HepG2 (cell line): Measurements from ENCODE around the gene COL25A1. TPM values are rescaled to one million over a fixed set of nuclear protein-coding genes. Genes with fewer than 3 reads are reported as not detected.
"Not testable (repeated sequence)": the region's sequence is repeated elsewhere in the genome, so short reads cannot be mapped to it uniquely, and the experiment has no call there.

ENCODE experiments used
- ATAC-seq: fragments of 200-7000 bp; cut with Tn5 transposase; 3 replicates; pipeline ENCODE4 v1.9.1; 2020; ENCODE audit warnings: mild to moderate bottlenecking, moderate library complexity
- BruUV-seq: library from RNA; stranded (reverse); fragments of 400-500 nt; replicated peaks from 2 replicates; lab custom pipeline; 2021; lab: Mats Ljungman, UMichigan
- CTCF ChIA-PET: fragments of 300-600 bp; formaldehyde crosslinking; extraction: SDS; loops from one replicate; lab custom pipeline; 2021; ENCODE audit warnings: low total read pairs, inconsistent platforms, low intra/inter-chr PET ratio; lab: Yijun Ruan, JAX
- POLR2A ChIA-PET: fragments of 350-600 bp; sonication (Branson Sonifier 250); formaldehyde crosslinking; loops from one replicate; lab custom pipeline; 2020; ENCODE audit warnings: antibody characterized with exemption, inconsistent platforms; lab: Yijun Ruan, JAX
- DNase-seq: peaks from one replicate; pipeline ENCODE4 v3.0.0-alpha.2; 2015; ENCODE audit warnings: low spot score
- FAIRE-seq: peaks from 3 replicates; lab custom pipeline; 2011; peaks lifted over from hg19 to GRCh38; lab: Jason Lieb, UNC
- H2AFZ ChIP-seq: one replicate; pipeline ENCODE4 v1.6.1; 2011; ENCODE audit warnings: low read length, inconsistent platforms
- H3K27ac ChIP-seq: fragments of 300-600 bp; 3 replicates; pipeline ENCODE4 v1.8.0; 2011; ENCODE audit warnings: mixed run types, mild to moderate bottlenecking, mixed read lengths, low read length, inconsistent platforms; ENCODE audit not compliant: insufficient read depth; ENCODE audit errors: extremely low read length
- H3K27me3 ChIP-seq, 2 experiments: fragments of 200-600 bp in 1 of 2; 2 replicates in 1 of 2; 3 replicates in 1 of 2; pipeline versions ENCODE4 v1.6.0 to v1.8.0; 2011; ENCODE audit warnings: low read length in 2 of 2, mild to moderate bottlenecking in 2 of 2, moderate library complexity in 2 of 2, inconsistent platforms in 1 of 2; ENCODE audit not compliant: insufficient read depth in 2 of 2, control insufficient read depth in 1 of 2
- H3K36me3 ChIP-seq, 2 experiments: fragments of 200-600 bp in 1 of 2; replicated peaks in 1 of 2; 2 replicates in 1 of 2; 3 replicates in 1 of 2; pipeline versions ENCODE4 v1.5.1 to v1.8.0; 2011; ENCODE audit warnings: low read length in 2 of 2, inconsistent platforms in 1 of 2; ENCODE audit not compliant: insufficient read depth in 2 of 2, control insufficient read depth in 1 of 2
- H3K4me1 ChIP-seq: 2 replicates; pipeline ENCODE4 v1.5.1; 2012; ENCODE audit warnings: low read length, inconsistent platforms; ENCODE audit not compliant: insufficient read depth
- H3K4me2 ChIP-seq: 2 replicates; pipeline ENCODE4 v1.6.0; 2011; ENCODE audit warnings: low read depth, low read length, inconsistent platforms
- H3K4me3 ChIP-seq, 3 experiments: fragments of 200-600 bp in 1 of 3; sonication (generic), shearing (Covaris generic) in 1 of 3; replicated peaks in 1 of 3; 2 replicates each; pipeline ENCODE4 v1.5.1; 2011 to 2016; ENCODE audit warnings: low read length in 3 of 3, inconsistent platforms in 2 of 3, low read depth in 2 of 3, mild to moderate bottlenecking in 2 of 3, control low read depth in 1 of 3, mixed read lengths in 1 of 3; ENCODE audit not compliant: insufficient read depth in 1 of 3
- H3K79me2 ChIP-seq: one replicate; pipeline ENCODE4 v1.6.1; 2011; ENCODE audit warnings: low read length, inconsistent platforms; ENCODE audit not compliant: insufficient read depth
- H3K9ac ChIP-seq: 2 replicates; pipeline ENCODE4 v1.6.0; 2011; ENCODE audit warnings: mild to moderate bottlenecking, low read depth, low read length, inconsistent platforms; ENCODE audit not compliant: insufficient read depth
- H3K9me3 ChIP-seq: 2 replicates; pipeline ENCODE4 v1.5.1; 2012; ENCODE audit warnings: mild to moderate bottlenecking, low read length
- H4K20me1 ChIP-seq: 2 replicates; pipeline ENCODE4 v1.6.0; 2011; ENCODE audit warnings: inconsistent platforms, mild to moderate bottlenecking, low read length, moderate library complexity; ENCODE audit not compliant: insufficient read depth
- ZNF768 ChIP-seq: sonication (generic); formaldehyde crosslinking; IDR thresholded peaks from 2 replicates; pipeline ENCODE4 v1.4.0; 2020; ENCODE audit warnings: missing genetic modification reagents
- WGBS: methylation state at CpG from one replicate; pipeline ENCODE4 v1.1.6; 2017; ENCODE audit warnings: low lambda C conversion rate; 5-methylcytosine and 5-hydroxymethylcytosine counted together
- in situ Hi-C: cut with HindIII; loops from 2 replicates; pipeline ENCODE4 v1.10.0; 2017; ENCODE audit warnings: low pct_unique_long_range_greater_than_20kb; ENCODE audit not compliant: extremely low pct_ligation_motif_present
- intact Hi-C: fragments of 100-400 bp; cut with micrococcal nuclease; formaldehyde crosslinking; loops from one replicate; pipeline ENCODE4 v1.10.0; 2022; ENCODE audit not compliant: unreplicated experiment
- polyA plus RNA-seq, 8 experiments: library from polyadenylated mRNA; depleted of rRNA in 3 of 8; stranded (reverse) in 7 of 8; unstranded in 1 of 8; fragments of >200 nt; fragmentation: Illumina TruSeq in 4 of 8; extraction: Trizol in 4 of 8; gene quantifications; 2 replicates each; pipeline versions ENCODE4 v1.2.1 to v1.2.3, GENCODE V29; 2011 to 2016; ENCODE audit warnings: low read depth in 4 of 8, missing spikeins in 1 of 8, mixed read lengths in 1 of 8; ENCODE audit not compliant: insufficient read depth in 1 of 8
- total RNA-seq, 5 experiments: library from RNA; depleted of rRNA; stranded (reverse); fragments of >200 nt; fragmentation: Illumina TruSeq; extraction: Trizol; gene quantifications; 2 replicates each; pipeline ENCODE4 v1.2.3, GENCODE V29; 2016; ENCODE audit warnings: low read depth in 1 of 5

The COL25A1 gene
- total and polyA plus RNA-seq, 2 of the 13 experiments (the other 11 are each of a cell fraction or from before 2014, with no cell fraction given): not detected

GRCh38 chr4:108874806-108875205 is 427.7 kb downstream of the COL25A1 start:
- intact Hi-C loops: no loop called here
- no peak for TF ChIP-seq ZNF768
- no peak overlapping the region for H3K9ac ChIP-seq
- H3K4me2 ChIP-seq: no peak overlapping the region
- in situ Hi-C loops: no loop called here
- BruUV-seq: no TSS peak
- H4K20me1 ChIP-seq: no peaks in the 10 kb centered on the region
- ATAC-seq: no peak
- ChIA-PET CTCF (no interaction called here), POLR2A (no interaction called here)
- no peak overlapping the region for H2AFZ ChIP-seq
- no peaks in the 10 kb centered on the region for H3K9me3 ChIP-seq
- DNase-seq: no peak
- 4% methylated on average over 1 of the region's 1 CpG for WGBS
- no peak overlapping the region for H3K4me3 ChIP-seq
- H3K36me3 ChIP-seq: no peaks in the 10 kb centered on the region
- FAIRE-seq: no peak
- no peaks in the 10 kb centered on the region; a peak in 1 of 5 replicates for H3K27me3 ChIP-seq
- no peak overlapping the region for H3K27ac ChIP-seq
- H3K4me1 ChIP-seq: no peaks in the 10 kb centered on the region
- H3K79me2 ChIP-seq: no peaks in the 10 kb centered on the region

GRCh38 chr4:108869970-108870369 is 432.5 kb downstream of the COL25A1 start:
- H3K36me3 ChIP-seq, H3K79me2 ChIP-seq, H3K4me1 ChIP-seq, intact Hi-C loops, FAIRE-seq, H3K4me3 ChIP-seq, DNase-seq, POLR2A ChIA-PET, in situ Hi-C loops, H3K4me2 ChIP-seq, H3K9me3 ChIP-seq, CTCF ChIA-PET, H2AFZ ChIP-seq, H4K20me1 ChIP-seq, H3K27ac ChIP-seq, H3K9ac ChIP-seq, BruUV-seq, H3K27me3 ChIP-seq, ATAC-seq: not testable (repeated sequence)
- WGBS: 7% methylated on average over 9 of the region's 9 CpGs
